ENCODE measurements around the gene DDX49. TPM values are rescaled to one million over a fixed set of nuclear protein-coding genes. Genes with fewer than 3 reads are reported as not detected.

DDX49 gene
- total RNA-seq, 1 donor from 2014 or later = 68.3 TPM

DNA sequence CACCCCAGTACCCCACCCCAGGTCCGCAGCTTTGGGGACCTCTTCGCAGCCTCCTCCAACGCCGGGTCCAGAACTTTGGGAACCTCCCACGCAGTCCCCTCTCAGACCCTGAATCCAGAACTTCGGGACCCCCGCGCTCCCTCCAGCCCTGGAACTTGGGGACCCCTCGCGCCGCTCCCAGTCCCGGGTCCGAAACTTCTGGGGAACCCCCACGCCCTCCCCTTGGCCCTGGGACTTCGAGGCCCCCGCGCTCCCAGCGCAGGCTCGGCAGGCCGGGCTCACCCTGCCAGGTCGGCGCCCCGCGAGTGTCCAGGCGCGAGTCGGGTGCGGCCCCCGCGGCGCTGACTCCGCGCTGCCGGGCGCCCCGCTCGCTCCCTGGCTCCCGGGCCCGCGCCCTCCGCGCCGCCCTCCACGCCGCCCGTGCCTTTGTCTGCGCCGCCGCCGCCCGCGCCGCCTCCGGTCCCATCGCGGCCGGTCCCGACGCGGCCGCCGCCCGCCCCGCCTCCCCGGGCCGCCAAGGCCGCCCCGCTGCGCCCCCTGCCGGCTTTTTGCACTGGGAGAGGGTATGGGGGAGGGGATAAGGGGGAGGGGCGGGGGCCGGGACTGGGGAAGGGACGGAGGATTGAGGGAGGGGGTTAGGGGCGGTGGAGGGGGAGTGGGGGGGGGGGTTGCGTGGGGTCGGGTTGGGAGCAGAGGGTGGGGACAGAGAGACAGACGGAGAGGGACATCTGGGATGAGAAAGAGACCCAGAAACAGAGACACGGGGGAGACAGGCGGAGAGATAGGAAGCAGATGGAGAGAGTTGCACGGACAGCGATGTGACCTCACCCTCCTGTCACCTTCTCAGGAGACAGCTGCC lies 21.5 kb downstream of the DDX49 start, which contains the start of gene HOMER3:
TSS of gene HOMER3 (minus strand) at position 449 of the 859 bp plus-strand sequence. CDS start 2,235 bp downstream, outside the sequence.
- Histone ChIP-seq H3K4me3 (ENCODE audit: insufficient read depth, low read depth, low read length) (peak within 1 kb of the TSS; percentile 90), H3K9me3 (ENCODE audit: insufficient read depth, low read depth, low read length) (no peaks in the 10 kb centered on the region), H3K4me1 (ENCODE audit: insufficient read depth, low read length) (peaks cover 12% of the 10 kb centered on the region), H3K4me2 (ENCODE audit: low read length) (peak within 1 kb of the TSS; percentile 99), H3K9ac (ENCODE audit: low read length) (peak within 1 kb of the TSS; percentile 93), H3K27ac (ENCODE audit: low read depth, low read length) (peak within 1 kb of the TSS; percentile 71), H3K79me2 (ENCODE audit: insufficient read depth, low read length) (peaks cover 21% of the 10 kb centered on the region), H3K36me3 (ENCODE audit: insufficient read depth, low read length) (peaks cover 3% of the 10 kb centered on the region), H2AFZ (ENCODE audit: low read depth, low read length) (peak within 1 kb of the TSS; percentile 77), H4K20me1 (ENCODE audit: insufficient read depth, low read length) (peaks cover 31% of the 10 kb centered on the region), H3K27me3 (ENCODE audit: insufficient read depth, low read length) (no peaks in the 10 kb centered on the region)
- Mint-ChIP-seq H3K36me3 (ENCODE audit: low read depth, unreplicated experiment) (peaks cover 11% of the 10 kb centered on the region), H3K9me3 (ENCODE audit: unreplicated experiment) (no peaks in the 10 kb centered on the region), H3K27me3 (ENCODE audit: low read depth, unreplicated experiment) (peaks cover 20% of the 10 kb centered on the region), H3K27ac (ENCODE audit: unreplicated experiment) (peak within 1 kb of the TSS; percentile 64), H3K4me1 (ENCODE audit: low read depth, unreplicated experiment) (peaks cover 6% of the 10 kb centered on the region), H3K4me3 (ENCODE audit: unreplicated experiment) (peak within 1 kb of the TSS; percentile 90)
- no peak for FAIRE-seq
- TF ChIP-seq, protein P1, sequence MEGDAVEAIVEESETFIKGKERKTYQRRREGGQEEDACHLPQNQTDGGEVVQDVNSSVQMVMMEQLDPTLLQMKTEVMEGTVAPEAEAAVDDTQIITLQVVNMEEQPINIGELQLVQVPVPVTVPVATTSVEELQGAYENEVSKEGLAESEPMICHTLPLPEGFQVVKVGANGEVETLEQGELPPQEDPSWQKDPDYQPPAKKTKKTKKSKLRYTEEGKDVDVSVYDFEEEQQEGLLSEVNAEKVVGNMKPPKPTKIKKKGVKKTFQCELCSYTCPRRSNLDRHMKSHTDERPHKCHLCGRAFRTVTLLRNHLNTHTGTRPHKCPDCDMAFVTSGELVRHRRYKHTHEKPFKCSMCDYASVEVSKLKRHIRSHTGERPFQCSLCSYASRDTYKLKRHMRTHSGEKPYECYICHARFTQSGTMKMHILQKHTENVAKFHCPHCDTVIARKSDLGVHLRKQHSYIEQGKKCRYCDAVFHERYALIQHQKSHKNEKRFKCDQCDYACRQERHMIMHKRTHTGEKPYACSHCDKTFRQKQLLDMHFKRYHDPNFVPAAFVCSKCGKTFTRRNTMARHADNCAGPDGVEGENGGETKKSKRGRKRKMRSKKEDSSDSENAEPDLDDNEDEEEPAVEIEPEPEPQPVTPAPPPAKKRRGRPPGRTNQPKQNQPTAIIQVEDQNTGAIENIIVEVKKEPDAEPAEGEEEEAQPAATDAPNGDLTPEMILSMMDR (IDR thresholded peaks at IDR 0.05; ENCODE audit: insufficient read depth, low read depth, low read length) = no peak
- TF ChIP-seq EZH2 (IDR thresholded peaks at IDR 0.05; ENCODE audit: insufficient read depth, low read length) = no peak
- no peak for DNase-seq (ENCODE audit: low read depth)

DNA sequence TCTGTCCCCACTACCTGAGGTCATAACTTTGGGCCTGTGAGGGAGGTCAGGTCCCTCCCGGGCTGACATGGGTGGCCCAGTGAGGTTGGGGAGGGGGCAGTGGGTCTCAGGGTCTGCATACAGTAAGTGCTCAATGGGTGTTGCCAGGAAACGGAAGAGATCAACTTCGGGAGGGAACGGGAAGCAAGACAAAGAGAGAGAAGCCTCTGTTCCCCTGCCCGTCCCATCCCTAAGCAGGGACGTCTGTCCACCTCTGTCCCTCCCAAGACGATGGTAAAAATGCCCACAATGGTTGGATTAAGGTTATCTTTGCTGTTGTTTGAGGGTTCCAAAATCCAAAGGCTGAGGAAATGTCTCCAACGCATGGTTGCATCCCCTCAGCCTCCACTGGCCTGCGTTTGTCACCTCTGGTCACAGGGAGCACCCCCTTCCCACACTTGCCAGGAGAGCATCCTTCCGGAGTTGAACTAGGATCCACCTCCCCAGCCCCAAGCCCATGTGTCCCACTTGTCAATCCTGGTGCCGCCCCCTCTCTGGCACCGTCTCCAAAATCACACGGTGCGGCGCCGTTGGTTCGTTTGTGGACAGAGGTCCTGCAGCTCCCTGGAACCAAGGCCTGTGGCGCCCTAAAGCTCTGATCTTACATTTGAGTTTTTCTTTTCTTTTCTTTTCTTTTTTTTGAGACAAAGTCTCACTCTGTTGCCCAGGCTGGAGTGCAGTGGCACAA lies 22.3 kb downstream of the DDX49 start:
- Mint-ChIP-seq H3K27ac (ENCODE audit: unreplicated experiment) (peak overlapping the region; percentile 44), H3K36me3 (ENCODE audit: low read depth, unreplicated experiment) (peaks cover 16% of the 10 kb centered on the region), H3K27me3 (ENCODE audit: low read depth, unreplicated experiment) (peaks cover 20% of the 10 kb centered on the region), H3K4me3 (ENCODE audit: unreplicated experiment) (peak overlapping the region; percentile 76), H3K9me3 (ENCODE audit: unreplicated experiment) (no peaks in the 10 kb centered on the region), H3K4me1 (ENCODE audit: low read depth, unreplicated experiment) (peaks cover 6% of the 10 kb centered on the region)
- peaks cover 35% of the 10 kb centered on the region for H4K20me1 ChIP-seq (ENCODE audit: insufficient read depth, low read length)
- no peak for DNase-seq (ENCODE audit: low read depth)
- peak overlapping the region; percentile 64 for H2AFZ ChIP-seq (ENCODE audit: low read depth, low read length)
- H3K9ac ChIP-seq (ENCODE audit: low read length) = peak overlapping the region; percentile 43
- H3K36me3 ChIP-seq (ENCODE audit: insufficient read depth, low read length) = peaks cover 3% of the 10 kb centered on the region
- H3K9me3 ChIP-seq (ENCODE audit: insufficient read depth, low read depth, low read length) = no peaks in the 10 kb centered on the region
- H3K4me1 ChIP-seq (ENCODE audit: insufficient read depth, low read length) = peaks cover 12% of the 10 kb centered on the region
- no peak for TF ChIP-seq EZH2 (IDR thresholded peaks at IDR 0.05; ENCODE audit: insufficient read depth, low read length)
- TF ChIP-seq, protein P1 (IDR thresholded peaks at IDR 0.05; ENCODE audit: insufficient read depth, low read depth, low read length) = no peak
- peak overlapping the region; percentile 78 for H3K4me2 ChIP-seq (ENCODE audit: low read length)
- H3K27ac ChIP-seq (ENCODE audit: low read depth, low read length) = no peak overlapping the region
- no peak for FAIRE-seq
- no peaks in the 10 kb centered on the region for H3K27me3 ChIP-seq (ENCODE audit: insufficient read depth, low read length)
- H3K4me3 ChIP-seq (ENCODE audit: insufficient read depth, low read depth, low read length) = peak overlapping the region; percentile 8
- peaks cover 21% of the 10 kb centered on the region for H3K79me2 ChIP-seq (ENCODE audit: insufficient read depth, low read length)
